Upper lobe of left lung (tissue), 6 donors: ENCODE data around the gene NRDC. TPM values are rescaled to one million over a fixed set of nuclear protein-coding genes. Genes with fewer than 3 reads are reported as not detected.
A peak's percentile ranks its signal among the peaks of the same experiment; 100 is the strongest.

ENCODE experiments used
- ATAC-seq, 2 donors: fragments of 200-7000 bp; cut with Tn5 transposase; one replicate each; pipeline ENCODE4 v1.9.1; 2022; ENCODE audit warnings: mild to moderate bottlenecking in 2 of 2, moderate library complexity in 2 of 2; ENCODE audit not compliant: low FRiP score in 2 of 2
- DNase-seq, 2 donors: peaks; one replicate each; pipeline ENCODE4 v3.0.0-alpha.2; 2019 to 2020
- H3K27ac ChIP-seq, 4 donors: fragments of 200-600 bp; sonication (generic); one replicate each; pipeline ENCODE4 v1.5.1; 2016 to 2019
- H3K27me3 ChIP-seq, 4 donors: fragments of 200-600 bp; sonication (generic); one replicate each; pipeline ENCODE4 v1.5.1; 2017 to 2019
- H3K36me3 ChIP-seq, 4 donors: fragments of 200-600 bp; sonication (generic); one replicate each; pipeline ENCODE4 v1.5.1; 2016 to 2019
- H3K4me1 ChIP-seq, 4 donors: fragments of 200-600 bp; sonication (generic); one replicate each; pipeline ENCODE4 v1.5.1; 2018 to 2019
- H3K4me3 ChIP-seq, 4 donors: fragments of 200-600 bp; sonication (generic); one replicate each; pipeline ENCODE4 v1.5.1; 2017 to 2019; ENCODE audit warnings: mild to moderate bottlenecking in 2 of 4, moderate library complexity in 1 of 4
- H3K9me3 ChIP-seq, 4 donors: fragments of 200-600 bp; sonication (generic); one replicate each; pipeline ENCODE4 v1.5.1; 2018 to 2019
- CTCF ChIP-seq, 6 experiments: fragments of 450-650 bp in 4 of 6; fragments of 200-600 bp in 2 of 6; sonication (generic) in 2 of 6; IDR thresholded peaks; one replicate each; pipeline ENCODE4 v1.5.1; 2016 to 2019; ENCODE audit warnings: antibody characterized with exemption in 6 of 6
- EP300 ChIP-seq, 4 donors: sonication (generic); formaldehyde crosslinking; IDR thresholded peaks; one replicate each; pipeline ENCODE4 v1.5.1; 2017; ENCODE audit warnings: antibody characterized with exemption in 4 of 4, control low read depth in 2 of 4
- POLR2A ChIP-seq, 4 donors: fragments of 450-650 bp; IDR thresholded peaks; one replicate each; pipeline ENCODE4 v1.5.1; 2016 to 2017; ENCODE audit warnings: antibody characterized with exemption in 4 of 4, mild to moderate bottlenecking in 2 of 4
- POLR2AphosphoS5 ChIP-seq, 2 donors: sonication (generic); formaldehyde crosslinking; IDR thresholded peaks; one replicate each; pipeline ENCODE4 v1.5.1; 2017; ENCODE audit warnings: antibody characterized with exemption in 2 of 2
- WGBS, 2 donors: methylation state at CpG; one replicate each; pipeline ENCODE4 v1.1.5; 2017 to 2018; 5-methylcytosine and 5-hydroxymethylcytosine counted together
- total RNA-seq, 6 donors: library from RNA; depleted of rRNA in 4 of 6; stranded (reverse); fragments of >200 nt in 4 of 6; gene quantifications; one replicate each; pipeline versions ENCODE4 v1.1.0 to v1.2.1, GENCODE V29; 2016 to 2021
- donor health status: DM: no; HTN: no; CAD: no; lungs with moderate emphysema.
- donor health status: DM: no; HTN: yes; CAD: no; lungs with severe emphysema.

Gene NRDC
- total RNA-seq, 6 donors from 2014 or later, result 52.5 to 149 (median 106) TPM

GRCh38 chr1:51792864-51793263, 85.7 kb downstream of the NRDC start:
- peaks cover 0 to 10% (median 0%) of the 10 kb centered on the region in 4 donors for H3K4me1 ChIP-seq
- TF ChIP-seq CTCF (IDR thresholded peaks at IDR 0.05) (no peak), POLR2AphosphoS5 (IDR thresholded peaks at IDR 0.05) (no peak), EP300 (IDR thresholded peaks at IDR 0.05) (no peak), POLR2A (IDR thresholded peaks at IDR 0.05) (no peak)
- H3K27me3 ChIP-seq, result no peaks in the 10 kb centered on the region
- ATAC-seq (peak in 1 of 2 donors; percentile 32), DNase-seq (no peak)
- no peak overlapping the region for H3K27ac ChIP-seq
- no peaks in the 10 kb centered on the region for H3K9me3 ChIP-seq
- 91 to 96% methylated on average over 1 of the region's 1 CpG for WGBS, 2 donors
- H3K4me3 ChIP-seq, result no peak overlapping the region
- H3K36me3 ChIP-seq, result peaks cover 46 to 91% (median 63%) of the 10 kb centered on the region in 4 donors

- DNase-seq (no peak), ATAC-seq (no peak)
- no peaks in the 10 kb centered on the region for H3K9me3 ChIP-seq
- WGBS, 2 donors, result 100% methylated on average over 1 of the region's 1 CpG
- no peak overlapping the region for H3K27ac ChIP-seq
- H3K27me3 ChIP-seq, result no peaks in the 10 kb centered on the region
- H3K36me3 ChIP-seq, result peaks cover 50 to 91% (median 64%) of the 10 kb centered on the region in 4 donors
- peaks cover 0 to 10% (median 0%) of the 10 kb centered on the region in 4 donors for H3K4me1 ChIP-seq
- TF ChIP-seq POLR2AphosphoS5 (IDR thresholded peaks at IDR 0.05) (no peak), CTCF (IDR thresholded peaks at IDR 0.05) (no peak), POLR2A (IDR thresholded peaks at IDR 0.05) (no peak), EP300 (IDR thresholded peaks at IDR 0.05) (no peak)
- no peak overlapping the region for H3K4me3 ChIP-seq
Observed at GRCh38 chr1:51791888-51792287, 86.6 kb downstream of the NRDC start.

GRCh38 chr1:51790385-51790784, 88.1 kb downstream of the NRDC start:
- no peak for ATAC-seq
- no peak for TF ChIP-seq CTCF (IDR thresholded peaks at IDR 0.05)
- TF ChIP-seq EP300 (IDR thresholded peaks at IDR 0.05), result no peak
- no peak for TF ChIP-seq POLR2A (IDR thresholded peaks at IDR 0.05)
- no peak for TF ChIP-seq POLR2AphosphoS5 (IDR thresholded peaks at IDR 0.05)
- DNase-seq, result no peak
- Histone ChIP-seq H3K27ac (no peak overlapping the region), H3K4me3 (no peak overlapping the region), H3K4me1 (peaks cover 0 to 10% (median 0%) of the 10 kb centered on the region in 4 donors), H3K36me3 (peaks cover 59 to 100% (median 77%) of the 10 kb centered on the region in 4 donors), H3K27me3 (no peaks in the 10 kb centered on the region), H3K9me3 (no peaks in the 10 kb centered on the region)
- 92 to 93% methylated on average over 6 of the region's 6 CpGs for WGBS, 2 donors

GRCh38 chr1:51789342-51789741, 89.2 kb downstream of the NRDC start:
- ATAC-seq (no peak), DNase-seq (no peak)
- H3K9me3 ChIP-seq, result no peaks in the 10 kb centered on the region
- peaks cover 0 to 6% (median 0%) of the 10 kb centered on the region in 4 donors for H3K4me1 ChIP-seq
- H3K4me3 ChIP-seq, result no peak overlapping the region
- WGBS, 2 donors, result 80 to 100% methylated on average over 1 of the region's 1 CpG
- H3K36me3 ChIP-seq, result peaks cover 66 to 100% (median 82%) of the 10 kb centered on the region in 4 donors
- no peaks in the 10 kb centered on the region for H3K27me3 ChIP-seq
- TF ChIP-seq CTCF (IDR thresholded peaks at IDR 0.05) (no peak), POLR2A (IDR thresholded peaks at IDR 0.05) (no peak), EP300 (IDR thresholded peaks at IDR 0.05) (no peak), POLR2AphosphoS5 (IDR thresholded peaks at IDR 0.05) (no peak)
- H3K27ac ChIP-seq, result no peak overlapping the region

- DNase-seq (no peak), ATAC-seq (no peak)
- TF ChIP-seq EP300 (IDR thresholded peaks at IDR 0.05) (no peak), POLR2AphosphoS5 (IDR thresholded peaks at IDR 0.05) (no peak), CTCF (IDR thresholded peaks at IDR 0.05) (no peak), POLR2A (IDR thresholded peaks at IDR 0.05) (no peak)
- Histone ChIP-seq H3K4me1 (peaks cover 0 to 2% (median 0%) of the 10 kb centered on the region in 4 donors), H3K27ac (no peak overlapping the region), H3K27me3 (no peaks in the 10 kb centered on the region), H3K9me3 (no peaks in the 10 kb centered on the region), H3K4me3 (no peak overlapping the region), H3K36me3 (peaks cover 66 to 100% (median 84%) of the 10 kb centered on the region in 4 donors)
- 63 to 64% methylated on average over 2 of the region's 2 CpGs for WGBS, 2 donors
Observed at GRCh38 chr1:51788938-51789337, 89.6 kb downstream of the NRDC start.
